Measurements from ENCODE around the gene LRRC75A. TPM values are rescaled to one million over a fixed set of nuclear protein-coding genes. Genes with fewer than 3 reads are reported as not detected.

The LRRC75A gene
- total RNA-seq, 1 donor from 2014 or later: 7.3 TPM

DNA sequence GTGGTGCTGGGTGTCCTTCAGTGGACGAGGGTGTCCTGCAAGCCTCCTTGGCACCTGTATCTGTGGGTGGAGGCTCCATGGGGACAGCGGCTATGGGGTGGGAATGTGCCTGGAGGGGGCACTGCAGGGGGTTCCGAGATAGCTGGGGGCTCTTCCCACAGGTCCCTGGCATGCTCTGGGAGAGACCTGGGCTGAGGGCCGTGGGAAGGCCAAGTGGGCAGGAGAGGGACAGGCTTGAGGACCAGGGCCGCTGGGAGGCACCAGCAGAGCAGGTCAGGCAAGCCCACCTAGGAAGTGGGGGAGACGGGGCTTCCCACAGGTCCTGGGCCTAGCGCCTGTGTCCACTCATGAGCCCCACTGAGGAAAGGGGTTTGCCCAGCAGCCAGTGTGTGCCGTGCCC, 9.7 kb downstream of the LRRC75A start:
- Mint-ChIP-seq H3K36me3 (ENCODE audit: unreplicated experiment) (no peaks in the 10 kb centered on the region), H3K4me1 (ENCODE audit: low read depth, unreplicated experiment) (peaks cover 20% of the 10 kb centered on the region), H3K9me3 (ENCODE audit: unreplicated experiment) (peaks cover 8% of the 10 kb centered on the region), H3K27ac (ENCODE audit: unreplicated experiment) (no peak overlapping the region), H3K4me3 (ENCODE audit: unreplicated experiment) (no peak overlapping the region), H3K27me3 (ENCODE audit: unreplicated experiment) (peaks cover 14% of the 10 kb centered on the region)
- no peak for DNase-seq
- TF ChIP-seq, protein P1, sequence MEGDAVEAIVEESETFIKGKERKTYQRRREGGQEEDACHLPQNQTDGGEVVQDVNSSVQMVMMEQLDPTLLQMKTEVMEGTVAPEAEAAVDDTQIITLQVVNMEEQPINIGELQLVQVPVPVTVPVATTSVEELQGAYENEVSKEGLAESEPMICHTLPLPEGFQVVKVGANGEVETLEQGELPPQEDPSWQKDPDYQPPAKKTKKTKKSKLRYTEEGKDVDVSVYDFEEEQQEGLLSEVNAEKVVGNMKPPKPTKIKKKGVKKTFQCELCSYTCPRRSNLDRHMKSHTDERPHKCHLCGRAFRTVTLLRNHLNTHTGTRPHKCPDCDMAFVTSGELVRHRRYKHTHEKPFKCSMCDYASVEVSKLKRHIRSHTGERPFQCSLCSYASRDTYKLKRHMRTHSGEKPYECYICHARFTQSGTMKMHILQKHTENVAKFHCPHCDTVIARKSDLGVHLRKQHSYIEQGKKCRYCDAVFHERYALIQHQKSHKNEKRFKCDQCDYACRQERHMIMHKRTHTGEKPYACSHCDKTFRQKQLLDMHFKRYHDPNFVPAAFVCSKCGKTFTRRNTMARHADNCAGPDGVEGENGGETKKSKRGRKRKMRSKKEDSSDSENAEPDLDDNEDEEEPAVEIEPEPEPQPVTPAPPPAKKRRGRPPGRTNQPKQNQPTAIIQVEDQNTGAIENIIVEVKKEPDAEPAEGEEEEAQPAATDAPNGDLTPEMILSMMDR (IDR thresholded peaks at IDR 0.05; ENCODE audit: partially characterized antibody, unreplicated experiment): no peak

DNA sequence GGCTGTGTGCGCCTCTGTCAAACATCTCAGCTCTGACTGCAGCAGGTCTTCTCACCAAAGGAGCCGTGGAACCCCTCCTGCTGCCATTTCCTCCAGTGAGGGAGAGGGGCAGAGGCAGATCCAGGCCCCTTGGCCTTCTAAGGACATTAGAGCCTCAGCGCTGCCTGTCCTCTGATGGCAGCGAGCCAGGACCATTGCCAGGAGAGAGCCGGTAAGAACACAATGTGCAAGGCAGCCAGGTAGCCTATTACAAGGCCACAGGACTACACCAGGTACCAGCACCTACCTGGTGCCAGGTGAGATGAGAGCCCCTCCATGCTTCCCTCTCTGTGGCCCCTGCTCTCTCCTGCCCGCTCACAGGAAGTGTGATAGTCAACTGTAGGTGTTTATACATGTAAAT, 11.0 kb downstream of the LRRC75A start:
- no peak overlapping the region for H3K27ac Mint-ChIP-seq (ENCODE audit: unreplicated experiment)
- no peak overlapping the region for H3K4me3 Mint-ChIP-seq (ENCODE audit: unreplicated experiment)
- no peaks in the 10 kb centered on the region for H3K36me3 Mint-ChIP-seq (ENCODE audit: unreplicated experiment)
- peaks cover 13% of the 10 kb centered on the region for H3K27me3 Mint-ChIP-seq (ENCODE audit: unreplicated experiment)
- H3K9me3 Mint-ChIP-seq (ENCODE audit: unreplicated experiment): peaks cover 2% of the 10 kb centered on the region
- no peak for DNase-seq
- H3K4me1 Mint-ChIP-seq (ENCODE audit: low read depth, unreplicated experiment): peaks cover 14% of the 10 kb centered on the region
- TF ChIP-seq, protein P1 (IDR thresholded peaks at IDR 0.05; ENCODE audit: partially characterized antibody, unreplicated experiment): no peak

- peaks cover 10% of the 10 kb centered on the region for H3K27me3 Mint-ChIP-seq (ENCODE audit: unreplicated experiment)
- TF ChIP-seq, protein P1 (IDR thresholded peaks at IDR 0.05; ENCODE audit: partially characterized antibody, unreplicated experiment): no peak
- no peak overlapping the region for H3K4me3 Mint-ChIP-seq (ENCODE audit: unreplicated experiment)
- DNase-seq: no peak
- H3K27ac Mint-ChIP-seq (ENCODE audit: unreplicated experiment): no peak overlapping the region
- H3K36me3 Mint-ChIP-seq (ENCODE audit: unreplicated experiment): no peaks in the 10 kb centered on the region
- peaks cover 1% of the 10 kb centered on the region for H3K4me1 Mint-ChIP-seq (ENCODE audit: low read depth, unreplicated experiment)
- H3K9me3 Mint-ChIP-seq (ENCODE audit: unreplicated experiment): peaks cover 2% of the 10 kb centered on the region
Measured at GRCh38 chr17:16479264-16479663, 12.7 kb downstream of the LRRC75A start.

- DNase-seq: no peak
- Mint-ChIP-seq H3K36me3 (ENCODE audit: unreplicated experiment) (no peaks in the 10 kb centered on the region), H3K27ac (ENCODE audit: unreplicated experiment) (no peak overlapping the region), H3K9me3 (ENCODE audit: unreplicated experiment) (peaks cover under 1% of the 10 kb centered on the region), H3K27me3 (ENCODE audit: unreplicated experiment) (peaks cover 8% of the 10 kb centered on the region), H3K4me3 (ENCODE audit: unreplicated experiment) (no peak overlapping the region), H3K4me1 (ENCODE audit: low read depth, unreplicated experiment) (no peaks in the 10 kb centered on the region)
- TF ChIP-seq, protein P1 (IDR thresholded peaks at IDR 0.05; ENCODE audit: partially characterized antibody, unreplicated experiment): no peak
Measured at GRCh38 chr17:16478649-16479048, 13.3 kb downstream of the LRRC75A start.

DNA sequence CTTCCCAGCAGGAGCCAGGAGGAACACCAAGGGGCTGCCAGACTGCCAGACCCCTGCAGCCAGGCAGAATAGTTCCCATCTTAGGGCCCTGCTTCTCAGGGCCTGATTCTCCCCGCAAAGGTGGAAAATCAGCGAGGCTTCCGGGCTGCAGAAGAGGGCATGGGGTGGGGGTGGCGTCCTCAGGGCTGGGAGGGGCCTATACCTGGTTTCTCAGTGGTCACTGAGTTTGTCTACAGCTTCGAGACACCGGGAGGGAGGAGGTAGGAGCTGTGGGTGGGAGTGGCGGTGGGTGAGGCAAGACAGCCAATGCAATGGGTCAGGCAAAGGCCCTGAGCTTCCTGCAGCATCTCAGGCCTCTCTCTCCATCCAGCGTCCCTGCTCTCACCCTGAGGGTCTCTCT, 14.3 kb downstream of the LRRC75A start:
- no peak for DNase-seq
- Mint-ChIP-seq H3K27ac (ENCODE audit: unreplicated experiment) (no peak overlapping the region), H3K9me3 (ENCODE audit: unreplicated experiment) (no peaks in the 10 kb centered on the region), H3K27me3 (ENCODE audit: unreplicated experiment) (peaks cover 8% of the 10 kb centered on the region), H3K36me3 (ENCODE audit: unreplicated experiment) (no peaks in the 10 kb centered on the region), H3K4me3 (ENCODE audit: unreplicated experiment) (no peak overlapping the region), H3K4me1 (ENCODE audit: low read depth, unreplicated experiment) (no peaks in the 10 kb centered on the region)
- TF ChIP-seq, protein P1 (IDR thresholded peaks at IDR 0.05; ENCODE audit: partially characterized antibody, unreplicated experiment): no peak
